Measurements from ENCODE around the gene PLCL1. TPM values are rescaled to one million over a fixed set of nuclear protein-coding genes. Genes with fewer than 3 reads are reported as not detected.

The PLCL1 gene
- polyA plus RNA-seq, 1 of the 3 experiments (the other 2 are of a cell fraction): 7.7 TPM

- H3K9me3 ChIP-seq: no peaks in the 10 kb centered on the region
- H3K9ac ChIP-seq: no peak overlapping the region
- H3K79me2 ChIP-seq (ENCODE audit: insufficient read depth): no peaks in the 10 kb centered on the region
- peaks cover 0 to 2% of the 10 kb centered on the region in 2 experiments; a peak in 2 of 4 replicates for H3K4me1 ChIP-seq (ENCODE audit: control insufficient read depth in 1 of 2, insufficient read depth in 2 of 2, low read depth in 1 of 2, low read length in 1 of 2)
- H3K27me3 ChIP-seq (ENCODE audit: insufficient read depth): no peaks in the 10 kb centered on the region
- H3K4me3 ChIP-seq (ENCODE audit: low read depth in 2 of 2, low read length in 1 of 2): no peak overlapping the region
- no peak for DNase-seq
- H4K20me1 ChIP-seq (ENCODE audit: insufficient read depth): no peaks in the 10 kb centered on the region
- CTCF ChIA-PET: interaction anchor here (0.6 to 1.7 kb wide), 5 partner anchors 13 to 711 kb away, joined by 3 to 6 read pairs (median 3); partner anchors contain the start of gene PLCL1
- POLR2A ChIA-PET: no interaction called here
- TF ChIP-seq POLR2AphosphoS5 (IDR thresholded peaks at IDR 0.05; ENCODE audit: low read depth, low read length) (no peak), TCF12 (IDR thresholded peaks at IDR 0.05) (no peak), CHD2 (IDR thresholded peaks at IDR 0.05; ENCODE audit: low read length, partially characterized antibody) (no peak), FOXM1 (IDR thresholded peaks at IDR 0.05; ENCODE audit: low read depth) (no peak), ZBTB33 (IDR thresholded peaks at IDR 0.05; ENCODE audit: borderline replicate concordance, low read depth) (no peak), CTCF (IDR thresholded peaks at IDR 0.05) (no peak), RAD21 (IDR thresholded peaks at IDR 0.05; ENCODE audit: low read length) (no peak), TAF1 (IDR thresholded peaks at IDR 0.05; ENCODE audit: borderline replicate concordance, low read depth, low read length) (no peak), RXRA (IDR thresholded peaks at IDR 0.05; ENCODE audit: borderline replicate concordance, low read depth) (no peak), EZH2phosphoT487 (IDR thresholded peaks at IDR 0.05; ENCODE audit: borderline replicate concordance, low read depth) (no peak), PBX3 (IDR thresholded peaks at IDR 0.05) (no peak), REST (IDR thresholded peaks at IDR 0.05; ENCODE audit: low read depth, low read length) (no peak), SIN3A (IDR thresholded peaks at IDR 0.05; ENCODE audit: borderline replicate concordance, low read depth, low read length) (no peak)
- 85% methylated on average over 1 of the region's 1 CpG for WGBS (ENCODE audit: low lambda C conversion rate)
- no peak overlapping the region for H3K4me2 ChIP-seq
- no peaks in the 10 kb centered on the region for H3F3A ChIP-seq (replicated peaks; ENCODE audit: insufficient read depth)
- no peaks in the 10 kb centered on the region for H3K36me3 ChIP-seq (replicated peaks in 1 of 2; ENCODE audit: control insufficient read depth in 1 of 2, insufficient read depth in 2 of 2, low read length in 1 of 2)
- H2AFZ ChIP-seq (ENCODE audit: low read depth): no peak overlapping the region
- no peak overlapping the region for H3K27ac ChIP-seq (ENCODE audit: low read depth in 2 of 2, low read length in 1 of 2)
- H3K9me2 ChIP-seq: no peaks in the 10 kb centered on the region
These were observed 249.4 kb downstream of the PLCL1 start for GRCh38 chr2:198053776-198054175.

All from SK-N-SH (cell line).